GM12864 (cell line): Measurements from ENCODE around the gene TMEM132A.

Experiments used
- DNase-seq: peaks from one replicate; pipeline ENCODE4 v3.0.0-alpha.2; 2011; ENCODE audit warnings: low read depth
- H3K4me3 ChIP-seq: 2 replicates; pipeline ENCODE4 v1.5.1; 2011; ENCODE audit warnings: mild to moderate bottlenecking, low read depth, low read length, control low read depth
- TF ChIP-seq, protein P1 (sequence below): IDR thresholded peaks from 2 replicates; pipeline ENCODE4 v1.5.1; 2011; ENCODE audit warnings: low read depth, mild to moderate bottlenecking, moderate library complexity, low read length, control low read depth, inconsistent platforms; ENCODE audit errors: missing control alignments

The TMEM132A gene

DNA sequence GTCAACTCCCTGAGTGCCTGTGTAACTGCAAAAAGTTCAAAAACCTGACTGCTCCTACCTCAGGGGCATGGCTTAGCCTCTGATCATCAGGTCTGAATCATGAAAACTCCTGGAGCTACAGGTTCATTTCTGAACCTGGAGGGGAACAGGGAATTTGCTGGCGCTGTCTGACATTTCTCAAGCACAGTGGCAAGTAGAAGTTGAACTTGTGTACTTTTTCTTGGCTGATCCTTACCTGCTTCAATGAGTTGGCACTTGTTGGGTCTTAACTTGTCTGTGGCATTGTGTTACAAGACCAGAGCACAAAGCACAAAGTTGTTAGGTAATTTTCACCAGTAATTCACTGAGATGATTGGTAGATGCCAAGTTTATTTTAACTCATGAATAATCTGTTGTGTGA lies 7.0 kb upstream of the TMEM132A start:
- no peak overlapping the region for H3K4me3 ChIP-seq
- DNase-seq: no peak
- TF ChIP-seq, protein P1, sequence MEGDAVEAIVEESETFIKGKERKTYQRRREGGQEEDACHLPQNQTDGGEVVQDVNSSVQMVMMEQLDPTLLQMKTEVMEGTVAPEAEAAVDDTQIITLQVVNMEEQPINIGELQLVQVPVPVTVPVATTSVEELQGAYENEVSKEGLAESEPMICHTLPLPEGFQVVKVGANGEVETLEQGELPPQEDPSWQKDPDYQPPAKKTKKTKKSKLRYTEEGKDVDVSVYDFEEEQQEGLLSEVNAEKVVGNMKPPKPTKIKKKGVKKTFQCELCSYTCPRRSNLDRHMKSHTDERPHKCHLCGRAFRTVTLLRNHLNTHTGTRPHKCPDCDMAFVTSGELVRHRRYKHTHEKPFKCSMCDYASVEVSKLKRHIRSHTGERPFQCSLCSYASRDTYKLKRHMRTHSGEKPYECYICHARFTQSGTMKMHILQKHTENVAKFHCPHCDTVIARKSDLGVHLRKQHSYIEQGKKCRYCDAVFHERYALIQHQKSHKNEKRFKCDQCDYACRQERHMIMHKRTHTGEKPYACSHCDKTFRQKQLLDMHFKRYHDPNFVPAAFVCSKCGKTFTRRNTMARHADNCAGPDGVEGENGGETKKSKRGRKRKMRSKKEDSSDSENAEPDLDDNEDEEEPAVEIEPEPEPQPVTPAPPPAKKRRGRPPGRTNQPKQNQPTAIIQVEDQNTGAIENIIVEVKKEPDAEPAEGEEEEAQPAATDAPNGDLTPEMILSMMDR: no peak

DNA sequence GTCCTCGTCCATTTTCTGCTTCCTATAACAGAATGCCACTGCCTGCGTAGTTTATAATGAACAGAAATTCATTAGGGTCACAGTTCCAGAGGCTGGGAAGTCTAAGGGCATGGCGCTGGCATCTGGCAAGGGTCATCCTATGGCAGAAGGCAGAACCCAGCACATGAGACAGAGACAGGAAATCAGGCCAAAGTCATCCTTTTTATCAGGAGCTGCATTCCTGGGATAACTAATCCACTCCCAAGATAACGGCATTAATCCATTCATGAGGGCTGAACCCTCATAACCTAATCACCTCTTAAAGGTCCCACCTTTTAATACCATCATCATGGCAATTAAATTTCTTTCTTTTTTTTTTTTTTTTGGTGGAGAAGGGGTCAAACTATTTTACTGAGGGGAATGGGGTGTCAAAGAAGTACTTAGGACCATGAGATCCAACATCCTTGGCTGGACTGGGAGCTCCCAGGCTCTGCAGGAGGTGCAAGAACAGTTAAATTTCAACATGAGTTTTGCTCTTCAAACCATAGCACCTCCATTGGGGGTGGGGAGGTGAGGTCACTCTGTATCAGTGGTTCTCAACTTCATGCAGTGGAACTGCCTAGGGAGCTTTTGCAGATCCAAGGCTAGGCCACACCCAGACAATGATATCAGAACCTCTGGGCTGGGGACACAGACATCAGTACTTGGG lies 5.9 kb upstream of the TMEM132A start:
- TF ChIP-seq, protein P1: no peak
- H3K4me3 ChIP-seq: no peak overlapping the region
- no peak for DNase-seq

DNA sequence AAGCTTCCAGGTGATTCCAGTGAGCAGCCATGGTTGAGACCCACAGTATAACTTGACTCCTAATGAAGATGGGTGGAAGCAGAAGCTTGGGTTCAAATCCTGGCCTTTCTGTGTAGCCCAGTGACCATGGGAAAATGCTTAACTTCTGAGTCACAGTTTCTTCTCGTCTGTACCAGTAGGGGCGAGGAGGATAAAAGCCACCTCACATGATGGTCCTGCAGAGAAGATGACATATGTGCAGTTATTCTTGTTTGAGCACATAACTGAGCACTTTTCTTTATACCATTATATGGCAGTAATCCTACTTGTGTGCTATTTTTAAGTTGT lies 5.4 kb upstream of the TMEM132A start:
- no peak for DNase-seq
- H3K4me3 ChIP-seq: no peak overlapping the region
- TF ChIP-seq, protein P1: no peak

DNA sequence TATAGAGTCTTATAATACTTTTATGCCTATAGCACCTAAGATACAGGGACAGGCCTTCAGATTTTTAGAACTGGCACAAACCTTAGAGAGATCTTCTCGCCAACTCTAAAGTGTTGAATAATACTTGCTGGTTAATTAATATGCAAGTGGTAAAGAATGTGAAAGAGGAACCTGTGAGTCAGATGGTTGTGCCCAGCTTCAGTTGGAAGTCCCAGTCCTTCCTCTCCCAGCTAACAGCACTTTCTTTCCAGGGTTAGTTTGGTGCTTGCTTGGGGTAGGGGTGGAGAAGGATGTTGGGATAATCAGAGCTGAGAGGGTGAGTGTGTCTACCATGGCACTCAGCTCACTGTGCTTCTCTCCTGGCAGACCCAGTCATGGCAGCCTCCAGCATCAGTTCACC lies 4.9 kb upstream of the TMEM132A start:
- TF ChIP-seq, protein P1: no peak

DNA sequence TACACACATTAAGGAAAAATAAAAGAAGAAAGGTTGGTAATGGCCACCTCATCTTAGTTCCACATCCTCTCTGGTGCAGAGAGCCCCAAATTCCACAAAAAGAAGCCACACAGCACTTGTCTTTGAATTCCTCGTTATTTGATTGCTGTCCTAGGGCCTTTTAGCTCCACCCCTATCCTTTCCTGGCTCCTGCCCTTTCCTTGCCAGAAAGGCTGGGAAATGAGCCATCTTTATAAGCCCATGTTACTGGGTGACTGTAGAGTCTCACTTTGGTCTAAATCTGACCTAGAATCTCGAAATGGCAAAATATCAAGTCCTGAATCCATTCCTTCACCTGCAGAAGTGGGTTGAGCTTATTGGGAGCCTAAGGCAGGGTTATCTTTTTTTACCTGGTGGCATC lies 4.3 kb upstream of the TMEM132A start:
- TF ChIP-seq, protein P1: no peak
- no peak for DNase-seq
- no peak overlapping the region for H3K4me3 ChIP-seq

More for the DNA sequence above, 4.9 kb upstream of the TMEM132A start:
- DNase-seq: no peak
- H3K4me3 ChIP-seq: no peak overlapping the region

DNA sequence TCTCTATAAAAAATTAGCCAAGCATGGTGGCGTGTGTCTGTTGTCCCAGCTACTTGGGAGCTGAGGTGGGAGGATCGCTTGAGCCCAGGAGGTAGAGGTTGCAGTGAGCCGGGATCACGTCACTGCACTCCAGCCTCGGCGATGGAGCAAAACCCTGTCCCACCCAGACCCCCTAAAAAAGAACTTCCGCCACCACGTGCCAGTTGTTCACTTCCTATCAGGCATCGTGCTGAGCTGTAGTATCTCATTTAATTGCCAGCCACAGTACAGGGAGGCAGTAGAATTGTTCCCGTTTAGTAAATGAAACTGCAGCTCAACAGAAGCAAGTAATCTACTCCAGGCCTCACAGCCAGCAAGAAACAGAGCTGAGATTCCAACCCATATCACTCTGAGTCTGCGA lies 3.0 kb upstream of the TMEM132A start:
- H3K4me3 ChIP-seq: no peak overlapping the region
- DNase-seq: no peak
- TF ChIP-seq, protein P1: no peak

DNA sequence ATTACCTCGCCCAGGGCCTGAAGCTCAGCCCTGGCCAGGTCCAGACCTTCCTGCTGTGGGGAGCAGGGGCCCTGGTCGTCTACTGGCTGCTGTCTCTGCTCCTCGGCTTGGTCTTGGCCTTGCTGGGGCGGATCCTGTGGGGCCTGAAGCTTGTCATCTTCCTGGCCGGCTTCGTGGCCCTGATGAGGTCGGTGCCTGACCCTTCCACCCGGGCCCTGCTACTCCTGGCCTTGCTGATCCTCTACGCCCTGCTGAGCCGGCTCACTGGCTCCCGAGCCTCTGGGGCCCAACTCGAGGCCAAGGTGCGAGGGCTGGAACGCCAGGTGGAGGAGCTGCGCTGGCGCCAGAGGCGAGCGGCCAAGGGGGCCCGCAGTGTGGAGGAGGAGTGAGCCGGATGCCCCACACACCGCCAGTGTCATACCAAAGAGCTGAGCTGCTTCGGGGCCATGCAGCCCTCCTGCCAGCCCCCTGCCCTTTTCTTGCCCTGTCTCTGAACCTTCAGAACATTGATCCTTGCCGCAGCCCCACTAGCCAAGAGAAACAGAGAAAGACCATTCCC lies 2.4 kb upstream of the TMEM132A start:
- TF ChIP-seq, protein P1: no peak
- no peak overlapping the region for H3K4me3 ChIP-seq
- no peak for DNase-seq
